OCI-LY1 (cell line): ENCODE data around the gene STX11.

Experiments
- H2AFZ ChIP-seq: fragments of 200-600 bp; sonication (generic), shearing (Covaris generic); 2 replicates; pipeline ENCODE4 v1.6.0; 2014; ENCODE audit warnings: antibody characterized with exemption, mild to moderate bottlenecking, low read length
- H3F3A ChIP-seq: fragments of 200-600 bp; sonication (generic), shearing (Covaris generic); 2 replicates; pipeline ENCODE4 v1.6.0; 2014; ENCODE audit warnings: mild to moderate bottlenecking, antibody characterized with exemption, low read length, moderate library complexity; ENCODE audit not compliant: insufficient read depth
- H3K27ac ChIP-seq: fragments of 200-600 bp; sonication (generic); 2 replicates; pipeline ENCODE4 v1.5.1; 2014; ENCODE audit warnings: low read length, mixed run types, mild to moderate bottlenecking, low read depth; ENCODE audit not compliant: poor library complexity, severe bottlenecking
- H3K27me3 ChIP-seq: fragments of 200-600 bp; sonication (generic); 2 replicates; pipeline ENCODE4 v1.6.0; 2014; ENCODE audit warnings: antibody characterized with exemption, mild to moderate bottlenecking, low read length, moderate library complexity; ENCODE audit not compliant: insufficient read depth
- H3K36me3 ChIP-seq: fragments of 200-600 bp; sonication (generic); 2 replicates; pipeline ENCODE4 v1.6.1; 2014; ENCODE audit warnings: mild to moderate bottlenecking, antibody characterized with exemption, low read length, moderate library complexity, mixed read lengths; ENCODE audit not compliant: insufficient read depth
- H3K4me1 ChIP-seq: fragments of 200-600 bp; sonication (generic); 2 replicates; pipeline ENCODE4 v1.5.1; 2014; ENCODE audit warnings: mild to moderate bottlenecking, low read length, moderate library complexity; ENCODE audit not compliant: insufficient read depth, severe bottlenecking
- H3K4me2 ChIP-seq: fragments of 200-600 bp; sonication (generic), shearing (Covaris generic); 2 replicates; pipeline ENCODE4 v1.6.1; 2014; ENCODE audit warnings: low read length
- H3K4me3 ChIP-seq: fragments of 200-600 bp; sonication (generic); 2 replicates; pipeline ENCODE4 v1.5.1; 2014; ENCODE audit warnings: low read length, low read depth, mild to moderate bottlenecking, mixed read lengths; ENCODE audit not compliant: poor library complexity, severe bottlenecking
- H3K79me2 ChIP-seq: fragments of 200-600 bp; shearing (Covaris generic); 2 replicates; pipeline ENCODE4 v1.6.1; 2016; ENCODE audit warnings: mixed run types, low read length, mixed read lengths; ENCODE audit not compliant: insufficient read depth
- H3K9ac ChIP-seq: fragments of 200-600 bp; sonication (generic), shearing (Covaris generic); 2 replicates; pipeline ENCODE4 v1.6.1; 2014; ENCODE audit warnings: mild to moderate bottlenecking, low read length, mixed read lengths
- H3K9me2 ChIP-seq: fragments of 200-600 bp; sonication (generic), shearing (Covaris generic); 2 replicates; pipeline ENCODE4 v1.6.1; 2014; ENCODE audit warnings: low read depth, mild to moderate bottlenecking, low read length, mixed read lengths
- H3K9me3 ChIP-seq: fragments of 200-600 bp; shearing (Covaris generic); 2 replicates; pipeline ENCODE4 v1.6.1; 2014; ENCODE audit warnings: low read length, mixed read lengths
- H4K20me1 ChIP-seq: fragments of 200-600 bp; sonication (generic), shearing (Covaris generic); 2 replicates; pipeline ENCODE4 v1.6.0; 2016; ENCODE audit warnings: mild to moderate bottlenecking, low read length; ENCODE audit not compliant: insufficient read depth
- CTCF ChIP-seq: fragments of 200-600 bp; sonication (generic), shearing (Covaris generic); IDR thresholded peaks from 2 replicates; pipeline ENCODE4 v1.5.1; 2017; ENCODE audit warnings: mild to moderate bottlenecking, antibody characterized with exemption, low read length, moderate library complexity, mixed read lengths
- EZH2 ChIP-seq: fragments of 200-600 bp; sonication (generic), shearing (Covaris generic); IDR thresholded peaks from 2 replicates; pipeline ENCODE4 v1.8.0; 2017; ENCODE audit warnings: borderline replicate concordance, mixed run types, mild to moderate bottlenecking, antibody characterized with exemption, low read length, moderate library complexity, mixed read lengths

The STX11 gene

DNA sequence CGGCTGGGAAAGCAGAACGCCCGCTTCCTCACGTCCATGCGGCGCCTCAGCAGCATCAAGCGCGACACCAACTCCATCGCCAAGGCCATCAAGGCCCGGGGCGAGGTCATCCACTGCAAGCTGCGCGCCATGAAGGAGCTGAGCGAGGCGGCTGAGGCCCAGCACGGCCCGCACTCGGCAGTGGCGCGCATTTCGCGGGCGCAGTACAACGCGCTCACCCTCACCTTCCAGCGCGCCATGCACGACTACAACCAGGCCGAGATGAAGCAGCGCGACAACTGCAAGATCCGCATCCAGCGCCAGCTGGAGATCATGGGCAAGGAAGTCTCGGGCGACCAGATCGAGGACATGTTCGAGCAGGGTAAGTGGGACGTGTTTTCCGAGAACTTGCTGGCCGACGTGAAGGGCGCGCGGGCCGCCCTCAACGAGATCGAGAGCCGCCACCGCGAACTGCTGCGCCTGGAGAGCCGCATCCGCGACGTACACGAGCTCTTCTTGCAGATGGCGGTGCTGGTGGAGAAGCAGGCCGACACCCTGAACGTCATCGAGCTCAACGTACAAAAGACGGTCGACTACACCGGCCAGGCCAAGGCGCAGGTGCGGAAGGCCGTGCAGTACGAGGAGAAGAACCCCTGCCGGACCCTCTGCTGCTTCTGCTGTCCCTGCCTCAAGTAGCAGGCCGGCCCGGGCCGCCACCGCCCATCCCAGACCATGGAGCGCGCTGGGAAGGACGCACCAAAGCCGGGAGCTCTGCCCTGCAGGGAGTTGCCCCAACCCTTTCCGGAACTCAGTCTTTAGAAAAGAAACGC is 36.7 kb downstream of the STX11 start:
- no peaks in the 10 kb centered on the region for H3K9me3 ChIP-seq
- H2AFZ ChIP-seq: no peak overlapping the region
- H3K4me2 ChIP-seq: no peak overlapping the region
- H3K9ac ChIP-seq: no peak overlapping the region
- H3F3A ChIP-seq: no peaks in the 10 kb centered on the region
- H3K9me2 ChIP-seq: no peaks in the 10 kb centered on the region
- H4K20me1 ChIP-seq: no peaks in the 10 kb centered on the region
- TF ChIP-seq CTCF (no peak), EZH2 (no peak)
- no peaks in the 10 kb centered on the region for H3K4me1 ChIP-seq
- no peak overlapping the region for H3K4me3 ChIP-seq
- no peaks in the 10 kb centered on the region for H3K36me3 ChIP-seq
- no peaks in the 10 kb centered on the region for H3K79me2 ChIP-seq
- no peaks in the 10 kb centered on the region for H3K27me3 ChIP-seq
- no peak overlapping the region for H3K27ac ChIP-seq

DNA sequence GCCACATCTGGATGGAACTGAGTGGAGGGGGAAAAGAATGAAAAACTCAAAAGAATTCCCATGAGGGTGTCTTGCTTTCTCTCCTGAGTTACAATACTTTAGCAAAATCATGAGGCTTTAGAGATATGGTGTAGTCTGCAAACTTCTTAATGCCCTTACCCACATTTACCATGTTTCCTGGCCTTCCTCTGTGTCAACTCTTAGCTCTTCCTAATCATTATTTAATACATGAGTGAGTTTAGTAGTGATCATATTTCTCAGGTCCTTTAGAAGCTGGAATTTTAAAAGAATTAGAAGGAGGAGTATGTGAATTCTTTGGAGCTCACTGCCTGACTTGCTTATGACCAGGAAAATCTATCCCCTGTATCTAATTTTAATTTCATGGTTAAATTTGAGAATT is 39.0 kb downstream of the STX11 start:
- no peak overlapping the region for H3K9ac ChIP-seq
- H3F3A ChIP-seq: no peaks in the 10 kb centered on the region
- H3K4me3 ChIP-seq: no peak overlapping the region
- no peaks in the 10 kb centered on the region for H3K4me1 ChIP-seq
- H3K27me3 ChIP-seq: no peaks in the 10 kb centered on the region
- H3K9me2 ChIP-seq: no peaks in the 10 kb centered on the region
- no peaks in the 10 kb centered on the region for H3K9me3 ChIP-seq
- H3K27ac ChIP-seq: no peak overlapping the region
- H4K20me1 ChIP-seq: no peaks in the 10 kb centered on the region
- no peak overlapping the region for H3K4me2 ChIP-seq
- no peak for TF ChIP-seq EZH2
- no peaks in the 10 kb centered on the region for H3K79me2 ChIP-seq
- no peak overlapping the region for H2AFZ ChIP-seq
- no peaks in the 10 kb centered on the region for H3K36me3 ChIP-seq

DNA sequence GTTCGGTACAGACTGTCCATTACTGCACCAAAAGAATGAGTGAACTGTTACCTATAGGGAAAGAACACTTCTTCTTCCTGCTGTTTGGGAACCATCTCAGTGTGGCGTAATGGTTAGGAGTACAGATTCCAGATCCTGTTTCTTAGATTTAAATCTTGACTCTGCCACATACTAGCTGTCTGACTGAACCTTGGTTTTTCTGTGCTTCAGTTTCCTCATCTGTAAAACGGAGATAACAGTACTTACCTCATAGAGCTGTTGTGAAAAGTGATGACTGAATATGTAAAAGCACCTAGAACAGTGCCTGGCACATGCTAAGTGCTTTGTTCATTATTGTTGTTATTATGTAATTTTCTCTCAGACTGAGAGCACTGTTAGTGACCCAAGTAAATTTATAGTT is 39.8 kb downstream of the STX11 start:
- no peak overlapping the region for H2AFZ ChIP-seq
- H3K79me2 ChIP-seq: no peaks in the 10 kb centered on the region
- H3K9me2 ChIP-seq: no peaks in the 10 kb centered on the region
- no peaks in the 10 kb centered on the region for H3K9me3 ChIP-seq
- H3F3A ChIP-seq: no peaks in the 10 kb centered on the region
- H3K4me1 ChIP-seq: no peaks in the 10 kb centered on the region
- H3K4me2 ChIP-seq: no peak overlapping the region
- TF ChIP-seq CTCF: no peak
- no peak for TF ChIP-seq EZH2
- H3K27ac ChIP-seq: no peak overlapping the region
- H4K20me1 ChIP-seq: no peaks in the 10 kb centered on the region
- H3K4me3 ChIP-seq: no peak overlapping the region
- H3K9ac ChIP-seq: no peak overlapping the region
- no peaks in the 10 kb centered on the region for H3K27me3 ChIP-seq
- H3K36me3 ChIP-seq: no peaks in the 10 kb centered on the region

GRCh38 chr6:144190593-144190992 is 40.3 kb downstream of the STX11 start:
- Histone ChIP-seq H3K27ac (no peak overlapping the region), H3K4me1 (no peaks in the 10 kb centered on the region), H3K4me3 (no peak overlapping the region), H3K36me3 (no peaks in the 10 kb centered on the region), H3K9ac (no peak overlapping the region), H3K9me3 (no peaks in the 10 kb centered on the region), H3K27me3 (no peaks in the 10 kb centered on the region), H4K20me1 (no peaks in the 10 kb centered on the region), H3K9me2 (no peaks in the 10 kb centered on the region), H2AFZ (no peak overlapping the region), H3K4me2 (no peak overlapping the region), H3K79me2 (no peaks in the 10 kb centered on the region), H3F3A (no peaks in the 10 kb centered on the region)
- TF ChIP-seq CTCF: no peak
- no peak for TF ChIP-seq EZH2
